Measurements from ENCODE around the gene KRT72. TPM values are rescaled to one million over a fixed set of nuclear protein-coding genes. Genes with fewer than 3 reads are reported as not detected.

Gene KRT72
- total RNA-seq, 5 donors from 2014 or later (not counting 1 experiment from before 2014, with no cell fraction given), result 10.1 to 52.7 (median 28.7) TPM

DNA sequence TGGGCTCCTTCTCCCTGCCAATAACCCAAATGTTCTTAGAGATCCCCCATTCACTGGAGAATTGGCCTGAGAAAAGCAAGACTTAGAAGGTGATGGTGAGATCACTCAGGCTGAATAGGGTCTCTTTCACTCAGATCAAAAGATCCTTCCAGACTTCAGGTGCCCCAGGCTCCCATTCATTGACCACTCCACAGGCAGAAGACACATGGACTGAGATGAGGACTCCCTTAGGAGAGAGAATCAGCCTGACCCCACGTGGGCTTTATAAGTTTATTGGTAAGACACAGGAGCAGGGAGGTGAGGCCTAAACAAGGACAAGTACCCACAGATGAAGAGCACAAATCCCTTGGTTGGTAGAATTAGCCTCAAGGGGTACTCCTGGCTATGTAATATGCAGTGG lies 6.1 kb upstream of the KRT72 start:
- H3K27ac Mint-ChIP-seq, result peak overlapping the region; percentile 92 to 99
- H3K36me3 Mint-ChIP-seq, result peaks cover 7% of the 10 kb centered on the region
- peak overlapping the region in 1 of 3 donors; percentile 67 for H3K4me3 Mint-ChIP-seq
- peaks cover 0 to 3% of the 10 kb centered on the region in 2 experiments for H3K27me3 ChIP-seq (replicated peaks in 1 of 2; ENCODE audit: control insufficient read depth in 2 of 2, extremely low read depth in 1 of 2, insufficient read depth in 2 of 2, low read length in 1 of 2)
- DNase-seq (peak in 1 of 35 experiments; percentile 2), ATAC-seq (replicated peaks in 1 of 4) (no peak)
- ChIA-PET POLR2A (no interaction called here), CTCF (interaction anchor here in 1 of 2 donors (1.7 kb wide), 1 partner anchor 21 kb away, joined by 5 read pairs; no protein-coding TSS in a partner anchor)
- no peaks in the 10 kb centered on the region for H3K9me3 ChIP-seq
- H3K9me3 Mint-ChIP-seq, result no peaks in the 10 kb centered on the region
- H3K27ac ChIP-seq (ENCODE audit: low read length), result no peak overlapping the region
- no peak overlapping the region for H3K4me3 ChIP-seq (ENCODE audit: control insufficient read depth in 1 of 2, extremely low read depth in 1 of 2, low read length in 1 of 2)
- H3K4me1 ChIP-seq (ENCODE audit: control insufficient read depth in 1 of 2, extremely low read depth in 1 of 2, insufficient read depth in 2 of 2, low read length in 2 of 2), result peaks cover 78 to 92% of the 10 kb centered on the region in 2 experiments
- peaks cover 0 to 5% of the 10 kb centered on the region in 2 donors for H3K27me3 Mint-ChIP-seq
- WGBS (ENCODE audit: insufficient coverage), result no CpG with 5 or more reads among the region's 1 CpG
- peaks cover 94 to 98% (median 96%) of the 10 kb centered on the region in 3 donors for H3K4me1 Mint-ChIP-seq
- H3K36me3 ChIP-seq (ENCODE audit: control insufficient read depth in 2 of 2, extremely low read depth in 1 of 2, insufficient read depth in 1 of 2, low read length in 1 of 2), result no peaks in the 10 kb centered on the region

DNA sequence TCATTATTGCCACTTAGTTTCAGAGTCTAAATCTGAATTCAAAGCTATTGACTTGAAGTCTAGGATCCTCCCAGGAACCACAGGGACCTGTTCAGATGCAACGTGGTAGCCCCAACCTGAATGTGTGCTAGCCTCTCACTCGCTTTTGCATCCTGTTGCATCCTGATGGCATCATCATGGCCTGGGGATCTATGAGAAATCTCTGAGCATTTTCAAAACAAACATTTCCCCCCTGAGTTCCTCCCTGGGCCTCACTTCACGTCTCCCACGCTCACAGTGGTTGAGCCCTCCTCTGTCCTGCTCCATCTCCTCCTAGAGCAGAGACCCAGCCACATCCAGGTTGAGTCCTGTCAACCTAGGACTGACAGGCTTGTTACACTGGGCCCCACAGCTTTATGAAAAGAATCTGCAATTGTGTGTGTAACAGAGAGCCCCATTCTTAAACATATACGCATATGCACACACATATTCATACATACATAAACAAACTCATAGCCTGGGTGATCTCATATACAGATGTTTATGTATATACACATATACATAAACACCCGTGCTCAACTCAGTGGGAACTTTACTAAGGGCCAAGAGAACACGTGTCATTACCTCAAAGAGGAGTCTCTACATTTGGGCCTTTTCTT lies 5.4 kb upstream of the KRT72 start:
- H3K27ac Mint-ChIP-seq, result peak overlapping the region; percentile 92 to 99

GRCh38 chr12:52606096-52606495 lies 4.8 kb upstream of the KRT72 start:
- DNase-seq (no peak), ATAC-seq (replicated peaks in 1 of 4) (no peak)
- H3K27ac ChIP-seq (ENCODE audit: low read length), result no peak overlapping the region
- H3K36me3 Mint-ChIP-seq, result peaks cover 4% of the 10 kb centered on the region
- H3K4me1 Mint-ChIP-seq, result peaks cover 92 to 94% (median 92%) of the 10 kb centered on the region in 3 donors
- H3K4me1 ChIP-seq (ENCODE audit: control insufficient read depth in 1 of 2, extremely low read depth in 1 of 2, insufficient read depth in 2 of 2, low read length in 2 of 2), result peaks cover 73 to 81% of the 10 kb centered on the region in 2 experiments
- 74% methylated on average over 3 of the region's 3 CpGs for WGBS (ENCODE audit: insufficient coverage)
- no peaks in the 10 kb centered on the region for H3K9me3 ChIP-seq
- POLR2A ChIA-PET, result no interaction called here
- peaks cover 0 to 4% of the 10 kb centered on the region in 2 donors for H3K27me3 Mint-ChIP-seq
- peak overlapping the region; percentile 29 to 60 for H3K27ac Mint-ChIP-seq
- H3K4me3 ChIP-seq (ENCODE audit: control insufficient read depth in 1 of 2, extremely low read depth in 1 of 2, low read length in 1 of 2), result no peak overlapping the region
- H3K4me3 Mint-ChIP-seq, result peak overlapping the region in 1 of 3 donors; percentile 29
- CTCF ChIA-PET, result interaction anchor here in 1 of 2 donors (0.6 kb wide), 1 partner anchor 274 kb away, joined by 3 read pairs; no protein-coding TSS in a partner anchor
- no peaks in the 10 kb centered on the region for H3K36me3 ChIP-seq (ENCODE audit: control insufficient read depth in 2 of 2, extremely low read depth in 1 of 2, insufficient read depth in 1 of 2, low read length in 1 of 2)
- no peaks in the 10 kb centered on the region for H3K9me3 Mint-ChIP-seq
- peaks cover 0 to 10% of the 10 kb centered on the region in 2 experiments for H3K27me3 ChIP-seq (replicated peaks in 1 of 2; ENCODE audit: control insufficient read depth in 2 of 2, extremely low read depth in 1 of 2, insufficient read depth in 2 of 2, low read length in 1 of 2)

More for the DNA sequence above, 5.4 kb upstream of the KRT72 start:
- Mint-ChIP-seq H3K27me3 (peaks cover 0 to 4% of the 10 kb centered on the region in 2 donors), H3K4me3 (peak overlapping the region in 1 of 3 donors; percentile 67), H3K36me3 (peaks cover 6% of the 10 kb centered on the region), H3K4me1 (peaks cover 94 to 98% (median 96%) of the 10 kb centered on the region in 3 donors), H3K9me3 (no peaks in the 10 kb centered on the region)
- Histone ChIP-seq H3K36me3 (ENCODE audit: control insufficient read depth in 2 of 2, extremely low read depth in 1 of 2, insufficient read depth in 1 of 2, low read length in 1 of 2) (no peaks in the 10 kb centered on the region), H3K4me1 (ENCODE audit: control insufficient read depth in 1 of 2, extremely low read depth in 1 of 2, insufficient read depth in 2 of 2, low read length in 2 of 2) (peaks cover 75 to 86% of the 10 kb centered on the region in 2 experiments), H3K9me3 (no peaks in the 10 kb centered on the region), H3K27me3 (replicated peaks in 1 of 2; ENCODE audit: control insufficient read depth in 2 of 2, extremely low read depth in 1 of 2, insufficient read depth in 2 of 2, low read length in 1 of 2) (peaks cover 0 to 4% of the 10 kb centered on the region in 2 experiments), H3K27ac (ENCODE audit: low read length) (no peak overlapping the region), H3K4me3 (ENCODE audit: control insufficient read depth in 1 of 2, extremely low read depth in 1 of 2, low read length in 1 of 2) (no peak overlapping the region)
- POLR2A ChIA-PET, result no interaction called here
- DNase-seq (peak in 2 of 35 experiments; percentile 4 to 5), ATAC-seq (replicated peaks in 1 of 4) (no peak)
- CTCF ChIA-PET, result no interaction called here
- 78% methylated on average over 5 of the region's 7 CpGs for WGBS (ENCODE audit: insufficient coverage)

GRCh38 chr12:52605542-52605941 lies 4.3 kb upstream of the KRT72 start:
- no peaks in the 10 kb centered on the region for H3K36me3 ChIP-seq (ENCODE audit: control insufficient read depth in 2 of 2, extremely low read depth in 1 of 2, insufficient read depth in 1 of 2, low read length in 1 of 2)
- Mint-ChIP-seq H3K36me3 (peaks cover 4% of the 10 kb centered on the region), H3K27me3 (peaks cover 0 to 4% of the 10 kb centered on the region in 2 donors), H3K9me3 (no peaks in the 10 kb centered on the region), H3K27ac (peak overlapping the region; percentile 60 to 89), H3K4me3 (peak overlapping the region in 1 of 3 donors; percentile 58), H3K4me1 (peaks cover 86 to 88% (median 86%) of the 10 kb centered on the region in 3 donors)
- H3K9me3 ChIP-seq, result no peaks in the 10 kb centered on the region
- WGBS (ENCODE audit: insufficient coverage), result no CpG with 5 or more reads among the region's 1 CpG
- H3K4me1 ChIP-seq (ENCODE audit: control insufficient read depth in 1 of 2, extremely low read depth in 1 of 2, insufficient read depth in 2 of 2, low read length in 2 of 2), result peaks cover 68 to 75% of the 10 kb centered on the region in 2 experiments
- peak overlapping the region; percentile 22 for H3K27ac ChIP-seq (ENCODE audit: low read length)
- H3K4me3 ChIP-seq (ENCODE audit: control insufficient read depth in 1 of 2, extremely low read depth in 1 of 2, low read length in 1 of 2), result no peak overlapping the region
- ATAC-seq (replicated peaks in 1 of 4), result no peak
- ChIA-PET POLR2A (no interaction called here), CTCF (interaction anchor here in 1 of 2 donors (0.6 kb wide), 1 partner anchor 274 kb away, joined by 3 read pairs; no protein-coding TSS in a partner anchor)
- peaks cover 0 to 14% of the 10 kb centered on the region in 2 experiments for H3K27me3 ChIP-seq (replicated peaks in 1 of 2; ENCODE audit: control insufficient read depth in 2 of 2, extremely low read depth in 1 of 2, insufficient read depth in 2 of 2, low read length in 1 of 2)
- peak in 1 of 35 experiments; percentile 4 for DNase-seq

- Histone ChIP-seq H3K4me1 (ENCODE audit: control insufficient read depth in 1 of 2, extremely low read depth in 1 of 2, insufficient read depth in 2 of 2, low read length in 2 of 2) (peaks cover 62 to 74% of the 10 kb centered on the region in 2 experiments), H3K36me3 (ENCODE audit: control insufficient read depth in 2 of 2, extremely low read depth in 1 of 2, insufficient read depth in 1 of 2, low read length in 1 of 2) (no peaks in the 10 kb centered on the region), H3K4me3 (ENCODE audit: control insufficient read depth in 1 of 2, extremely low read depth in 1 of 2, low read length in 1 of 2) (no peak overlapping the region), H3K27me3 (replicated peaks in 1 of 2; ENCODE audit: control insufficient read depth in 2 of 2, extremely low read depth in 1 of 2, insufficient read depth in 2 of 2, low read length in 1 of 2) (peaks cover 0 to 14% of the 10 kb centered on the region in 2 experiments), H3K9me3 (no peaks in the 10 kb centered on the region), H3K27ac (ENCODE audit: low read length) (peak overlapping the region; percentile 22)
- H3K36me3 Mint-ChIP-seq, result peaks cover 4% of the 10 kb centered on the region
- CTCF ChIA-PET, result no interaction called here
- peak in 2 of 4 experiments; percentile 2 to 17 for ATAC-seq (replicated peaks in 1 of 4)
- peak in 2 of 35 experiments; percentile 4 to 12 for DNase-seq
- peaks cover 82 to 86% (median 84%) of the 10 kb centered on the region in 3 donors for H3K4me1 Mint-ChIP-seq
- no peaks in the 10 kb centered on the region for H3K9me3 Mint-ChIP-seq
- POLR2A ChIA-PET, result no interaction called here
- H3K4me3 Mint-ChIP-seq, result peak overlapping the region in 1 of 3 donors; percentile 58
- H3K27ac Mint-ChIP-seq, result peak overlapping the region; percentile 89
- peaks cover 4 to 8% of the 10 kb centered on the region in 2 donors for H3K27me3 Mint-ChIP-seq
These were observed 3.6 kb upstream of the KRT72 start for GRCh38 chr12:52604859-52605258.

- Histone ChIP-seq H3K4me3 (ENCODE audit: control insufficient read depth in 1 of 2, extremely low read depth in 1 of 2, low read length in 1 of 2) (no peak overlapping the region), H3K27me3 (replicated peaks in 1 of 2; ENCODE audit: control insufficient read depth in 2 of 2, extremely low read depth in 1 of 2, insufficient read depth in 2 of 2, low read length in 1 of 2) (peaks cover 0 to 15% of the 10 kb centered on the region in 2 experiments), H3K27ac (ENCODE audit: low read length) (no peak overlapping the region), H3K36me3 (ENCODE audit: control insufficient read depth in 2 of 2, extremely low read depth in 1 of 2, insufficient read depth in 1 of 2, low read length in 1 of 2) (no peaks in the 10 kb centered on the region), H3K4me1 (ENCODE audit: control insufficient read depth in 1 of 2, extremely low read depth in 1 of 2, insufficient read depth in 2 of 2, low read length in 2 of 2) (peaks cover 49 to 59% of the 10 kb centered on the region in 2 experiments), H3K9me3 (no peaks in the 10 kb centered on the region)
- ChIA-PET POLR2A (no interaction called here), CTCF (no interaction called here)
- ATAC-seq (replicated peaks in 1 of 4) (peak; percentile 77 to 87 (median 84)), DNase-seq (peak in 26 of 35 experiments; percentile 12 to 65 (median 42))
- H3K4me3 Mint-ChIP-seq, result peak overlapping the region in 1 of 3 donors; percentile 58
- peak overlapping the region; percentile 49 to 76 for H3K27ac Mint-ChIP-seq
- H3K4me1 Mint-ChIP-seq, result peaks cover 66 to 74% (median 69%) of the 10 kb centered on the region in 3 donors
- peaks cover 4% of the 10 kb centered on the region for H3K36me3 Mint-ChIP-seq
- no peaks in the 10 kb centered on the region for H3K9me3 Mint-ChIP-seq
- peaks cover 5 to 9% of the 10 kb centered on the region in 2 donors for H3K27me3 Mint-ChIP-seq
- WGBS (ENCODE audit: insufficient coverage), result no CpG with 5 or more reads among the region's 2 CpGs
These were observed 2.1 kb upstream of the KRT72 start for GRCh38 chr12:52603314-52603713.
